GM12801 (cell line): Measurements from ENCODE around the gene LRRFIP2.

Experiments used
- CTCF ChIP-seq: IDR thresholded peaks from one replicate; pipeline ENCODE4 v1.5.1; 2011; ENCODE audit warnings: control low read depth; ENCODE audit not compliant: insufficient read length; ENCODE audit errors: extremely low read depth

LRRFIP2 gene

GRCh38 chr3:37123292-37123691 is 51.1 kb downstream of the LRRFIP2 start:
- TF ChIP-seq CTCF, result no peak

- TF ChIP-seq CTCF, result no peak
Measured at GRCh38 chr3:37118163-37118562, 56.2 kb downstream of the LRRFIP2 start.

- TF ChIP-seq CTCF, result no peak
Measured at GRCh38 chr3:37117548-37117947, 56.8 kb downstream of the LRRFIP2 start.

GRCh38 chr3:37116998-37117397 is 57.4 kb downstream of the LRRFIP2 start:
- no peak for TF ChIP-seq CTCF

GRCh38 chr3:37115446-37115845 is 58.9 kb downstream of the LRRFIP2 start:
- no peak for TF ChIP-seq CTCF

GRCh38 chr3:37114251-37115145 is 59.9 kb downstream of the LRRFIP2 start:
- TF ChIP-seq CTCF, result no peak

- TF ChIP-seq CTCF, result no peak
Measured at GRCh38 chr3:37112987-37113386, 61.4 kb downstream of the LRRFIP2 start.
